K562 (cell line): ENCODE results near the gene CUX1.

ENCODE experiments used
- ARID2 ChIP-seq: fragments of 450-650 bp; IDR thresholded peaks from 2 replicates; pipeline ENCODE4 v1.6.1; 2017; ENCODE audit warnings: antibody characterized with exemption, mild to moderate bottlenecking
- ATF3 ChIP-seq, 2 experiments: fragments of 450-650 bp in 1 of 2; sonication (generic) in 1 of 2; formaldehyde crosslinking in 1 of 2; IDR thresholded peaks in 1 of 2; conservative IDR thresholded peaks in 1 of 2; 2 replicates each; pipeline versions ENCODE4 v1.6.1 to v1.8.1; 2016 to 2023; ENCODE audit warnings: mild to moderate bottlenecking in 2 of 2, moderate library complexity in 2 of 2, inconsistent platforms in 1 of 2, missing genetic modification reagents in 1 of 2
- CTBP1 ChIP-seq: fragments of 450-650 bp; IDR thresholded peaks from 2 replicates; pipeline ENCODE4 v1.6.1; 2016; ENCODE audit warnings: borderline replicate concordance
- CTCF ChIP-seq, 3 experiments: IDR thresholded peaks in 2 of 3; conservative IDR thresholded peaks in 1 of 3; 2 replicates each; pipeline ENCODE4 v1.5.1; 2011 to 2012; ENCODE audit warnings: low read length in 3 of 3, mild to moderate bottlenecking in 3 of 3, control low read depth in 2 of 3, improper control_type of control experiment in 1 of 3, inconsistent platforms in 1 of 3, low read depth in 1 of 3, mixed read lengths in 1 of 3, moderate library complexity in 1 of 3; ENCODE audit not compliant: insufficient read depth in 2 of 3
- JUND ChIP-seq, 2 experiments: IDR thresholded peaks; 2 replicates in 1 of 2; 3 replicates in 1 of 2; pipeline ENCODE4 v1.6.1; 2011; ENCODE audit warnings: borderline replicate concordance in 2 of 2, low read depth in 2 of 2, low read length in 2 of 2, improper control_type of control experiment in 1 of 2, missing biosample characterization in 1 of 2, missing genetic modification characterization in 1 of 2, missing genetic modification reagents in 1 of 2
- LCOR ChIP-seq: sonication (generic); formaldehyde crosslinking; IDR thresholded peaks from 2 replicates; pipeline ENCODE4 v1.8.0; 2022; ENCODE audit warnings: mild to moderate bottlenecking, missing genetic modification reagents
- RBM17 ChIP-seq: fragments of 200-400 bp; formaldehyde crosslinking; IDR thresholded peaks from 2 replicates; pipeline ENCODE4 v1.6.1; 2017; ENCODE audit warnings: low read depth, mild to moderate bottlenecking, low read length, borderline replicate concordance
- SMARCC2 ChIP-seq: fragments of 450-650 bp; IDR thresholded peaks from 2 replicates; pipeline ENCODE4 v1.6.1; 2017; ENCODE audit warnings: antibody characterized with exemption, moderate library complexity, mild to moderate bottlenecking, low read depth
- ZC3H4 ChIP-seq: sonication (generic); formaldehyde crosslinking; IDR thresholded peaks from 2 replicates; pipeline ENCODE4 v1.9.0; 2021; ENCODE audit warnings: missing genetic modification reagents, borderline replicate concordance
- TF ChIP-seq, protein P1 (sequence below): fragments of 450-650 bp; IDR thresholded peaks from 2 replicates; pipeline ENCODE4 v1.7.0; 2016; ENCODE audit warnings: borderline replicate concordance

DNA sequence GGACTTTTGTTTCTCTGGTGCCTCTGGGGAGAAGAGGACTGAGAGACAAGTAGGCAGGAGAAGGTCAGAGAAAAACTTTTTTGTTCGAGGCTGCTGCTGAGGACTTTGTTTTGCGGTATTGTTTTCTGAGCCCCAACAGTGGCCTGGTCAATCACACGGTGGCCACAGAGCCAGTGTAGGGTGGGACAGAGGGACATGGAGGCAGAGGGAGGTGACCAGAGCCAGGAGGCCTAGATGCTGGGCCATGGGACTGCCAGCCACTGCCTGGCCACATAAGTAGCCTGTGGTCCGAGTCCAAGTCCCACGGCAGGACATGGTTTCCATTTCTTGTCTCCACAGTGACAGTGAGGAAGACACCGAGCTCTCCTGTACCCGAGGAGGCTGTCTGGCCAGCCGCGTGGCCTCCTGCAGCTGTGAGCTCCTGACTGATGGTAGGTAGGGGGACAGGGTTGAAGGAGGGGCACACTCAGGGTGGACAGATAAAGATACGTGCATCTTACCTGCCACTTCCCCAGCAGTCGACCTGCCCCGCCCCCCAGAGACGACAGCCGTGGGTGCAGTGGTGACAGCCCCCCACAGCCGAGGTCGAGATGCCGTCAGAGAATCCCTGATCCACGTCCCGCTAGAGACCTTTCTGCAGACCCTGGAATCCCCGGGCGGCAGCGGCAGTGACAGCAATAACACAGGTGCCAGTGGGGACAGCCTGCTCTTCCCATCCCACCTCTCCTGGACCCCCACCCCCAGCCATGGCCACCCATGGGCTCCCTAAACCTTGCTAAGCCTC, 496.8 kb downstream of the CUX1 start:
- no peak for TF ChIP-seq SMARCC2
- no peak for TF ChIP-seq RBM17
- TF ChIP-seq CTBP1, result no peak
- TF ChIP-seq ARID2, result no peak
- TF ChIP-seq CTCF (IDR thresholded peaks at IDR 0.05 in 2 of 3, conservative IDR thresholded peaks at IDR 0.05 in 1 of 3; ENCODE audit: insufficient read depth in 2 of 3, low read depth in 1 of 3, low read length in 3 of 3), result no peak
- no peak for TF ChIP-seq ZC3H4 (CRISPR knock-in tag)
- no peak for TF ChIP-seq ATF3 (IDR thresholded peaks at IDR 0.05)
- no peak for TF ChIP-seq ATF3 (CRISPR knock-in tag; conservative IDR thresholded peaks at IDR 0.05)
- TF ChIP-seq, protein P1, sequence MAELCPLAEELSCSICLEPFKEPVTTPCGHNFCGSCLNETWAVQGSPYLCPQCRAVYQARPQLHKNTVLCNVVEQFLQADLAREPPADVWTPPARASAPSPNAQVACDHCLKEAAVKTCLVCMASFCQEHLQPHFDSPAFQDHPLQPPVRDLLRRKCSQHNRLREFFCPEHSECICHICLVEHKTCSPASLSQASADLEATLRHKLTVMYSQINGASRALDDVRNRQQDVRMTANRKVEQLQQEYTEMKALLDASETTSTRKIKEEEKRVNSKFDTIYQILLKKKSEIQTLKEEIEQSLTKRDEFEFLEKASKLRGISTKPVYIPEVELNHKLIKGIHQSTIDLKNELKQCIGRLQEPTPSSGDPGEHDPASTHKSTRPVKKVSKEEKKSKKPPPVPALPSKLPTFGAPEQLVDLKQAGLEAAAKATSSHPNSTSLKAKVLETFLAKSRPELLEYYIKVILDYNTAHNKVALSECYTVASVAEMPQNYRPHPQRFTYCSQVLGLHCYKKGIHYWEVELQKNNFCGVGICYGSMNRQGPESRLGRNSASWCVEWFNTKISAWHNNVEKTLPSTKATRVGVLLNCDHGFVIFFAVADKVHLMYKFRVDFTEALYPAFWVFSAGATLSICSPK, result no peak
- no peak for TF ChIP-seq JUND (IDR thresholded peaks at IDR 0.05; ENCODE audit: borderline replicate concordance, low read depth, low read length)
- TF ChIP-seq JUND (tag; IDR thresholded peaks at IDR 0.05; ENCODE audit: borderline replicate concordance, low read depth, low read length), result no peak
- no peak for TF ChIP-seq LCOR
